Thymus (tissue), 11 donors: ENCODE data around the gene CYP11A1. TPM values are rescaled to one million over a fixed set of nuclear protein-coding genes. Genes with fewer than 3 reads are reported as not detected.

Source experiments
- DNase-seq, 9 donors: peaks; one replicate each; pipeline ENCODE4 v3.0.0-alpha.2; 2013; ENCODE audit warnings: low spot score in 9 of 9, low read depth in 6 of 9, missing footprints in 1 of 9
- H3K27ac ChIP-seq, 2 donors: one replicate each; pipeline ENCODE4 v1.5.1; 2013; ENCODE audit warnings: control low read depth in 1 of 2, low read depth in 1 of 2, low read length in 1 of 2, mild to moderate bottlenecking in 1 of 2, moderate library complexity in 1 of 2
- H3K27me3 ChIP-seq, 2 donors: one replicate each; pipeline ENCODE4 v1.5.1; 2013; ENCODE audit warnings: low read length in 1 of 2; ENCODE audit not compliant: control insufficient read depth in 2 of 2, insufficient read depth in 1 of 2
- H3K36me3 ChIP-seq, 2 donors: one replicate each; pipeline ENCODE4 v1.5.1; 2013; ENCODE audit warnings: low read length in 1 of 2, mild to moderate bottlenecking in 1 of 2, moderate library complexity in 1 of 2; ENCODE audit not compliant: control insufficient read depth in 2 of 2, insufficient read depth in 2 of 2
- H3K4me1 ChIP-seq, 2 donors: one replicate each; pipeline ENCODE4 v1.5.1; 2013; ENCODE audit warnings: low read length in 2 of 2; ENCODE audit not compliant: control insufficient read depth in 2 of 2, insufficient read depth in 2 of 2
- H3K4me3 ChIP-seq, 2 donors: one replicate each; pipeline ENCODE4 v1.5.1; 2013; ENCODE audit warnings: low read length in 2 of 2, control low read depth in 1 of 2, mild to moderate bottlenecking in 1 of 2
- H3K9me3 ChIP-seq, 2 donors: one replicate each; pipeline ENCODE4 v1.5.1; 2013; ENCODE audit warnings: low read length in 1 of 2, mild to moderate bottlenecking in 1 of 2; ENCODE audit not compliant: control insufficient read depth in 2 of 2, insufficient read depth in 1 of 2
- WGBS: extraction: QIAGEN DNeasy Blood & Tissue Kit; methylation state at CpG from one replicate; pipeline ENCODE4 v1.1.7; 2013; 5-methylcytosine and 5-hydroxymethylcytosine counted together
- polyA plus RNA-seq: library from polyadenylated mRNA; stranded (reverse); fragments of 200-250 nt; gene quantifications from one replicate; pipeline ENCODE4 v1.2.3, GENCODE V29; 2013
- total RNA-seq: library from RNA; stranded (reverse); fragments of 120-200 nt; gene quantifications from one replicate; pipeline ENCODE4 v1.2.4, GENCODE V29; 2013
- donor health status: healthy.

The CYP11A1 gene
- total and polyA plus RNA-seq, 2 donors = 0.66 to 1.0 TPM

GRCh38 chr15:74337146-74337545, 30.3 kb downstream of the CYP11A1 start:
- H3K27ac ChIP-seq = no peak overlapping the region
- peaks cover 0 to 12% of the 10 kb centered on the region in 2 donors for H3K9me3 ChIP-seq
- no peak for DNase-seq
- H3K4me1 ChIP-seq = no peaks in the 10 kb centered on the region
- 93% methylated on average over 5 of the region's 5 CpGs for WGBS
- H3K27me3 ChIP-seq = no peaks in the 10 kb centered on the region
- no peak overlapping the region for H3K4me3 ChIP-seq
- no peaks in the 10 kb centered on the region for H3K36me3 ChIP-seq

- no peak overlapping the region for H3K4me3 ChIP-seq
- H3K27ac ChIP-seq = no peak overlapping the region
- H3K27me3 ChIP-seq = no peaks in the 10 kb centered on the region
- H3K36me3 ChIP-seq = no peaks in the 10 kb centered on the region
- H3K4me1 ChIP-seq = no peaks in the 10 kb centered on the region
- peaks cover 0 to 12% of the 10 kb centered on the region in 2 donors for H3K9me3 ChIP-seq
- WGBS = 90% methylated on average over 9 of the region's 9 CpGs
- DNase-seq = no peak
Observed at GRCh38 chr15:74336061-74337005, 31.1 kb downstream of the CYP11A1 start.

GRCh38 chr15:74335396-74335795, 32.0 kb downstream of the CYP11A1 start:
- H3K4me1 ChIP-seq = no peaks in the 10 kb centered on the region
- H3K9me3 ChIP-seq = peaks cover 0 to 12% of the 10 kb centered on the region in 2 donors
- H3K27ac ChIP-seq = no peak overlapping the region
- H3K27me3 ChIP-seq = no peaks in the 10 kb centered on the region
- no peaks in the 10 kb centered on the region for H3K36me3 ChIP-seq
- 96% methylated on average over 8 of the region's 8 CpGs for WGBS
- DNase-seq = no peak
- no peak overlapping the region for H3K4me3 ChIP-seq

GRCh38 chr15:74334127-74334526, 33.3 kb downstream of the CYP11A1 start:
- Histone ChIP-seq H3K27ac (no peak overlapping the region), H3K4me1 (no peaks in the 10 kb centered on the region)
- 92% methylated on average over 1 of the region's 1 CpG for WGBS

GRCh38 chr15:74333662-74334061, 33.8 kb downstream of the CYP11A1 start:
- Histone ChIP-seq H3K27ac (no peak overlapping the region), H3K4me1 (peaks cover 0 to 2% of the 10 kb centered on the region in 2 donors), H3K36me3 (no peaks in the 10 kb centered on the region), H3K27me3 (no peaks in the 10 kb centered on the region), H3K9me3 (peaks cover 0 to 12% of the 10 kb centered on the region in 2 donors), H3K4me3 (no peak overlapping the region)
- DNase-seq = no peak
- 93% methylated on average over 5 of the region's 5 CpGs for WGBS

More at GRCh38 chr15:74334127-74334526, 33.3 kb downstream of the CYP11A1 start:
- Histone ChIP-seq H3K4me3 (no peak overlapping the region), H3K9me3 (peaks cover 0 to 12% of the 10 kb centered on the region in 2 donors), H3K36me3 (no peaks in the 10 kb centered on the region), H3K27me3 (no peaks in the 10 kb centered on the region)
- DNase-seq = no peak

- peaks cover 0 to 8% of the 10 kb centered on the region in 2 donors for H3K4me1 ChIP-seq
- 98% methylated on average over 5 of the region's 5 CpGs for WGBS
- peaks cover 0 to 12% of the 10 kb centered on the region in 2 donors for H3K9me3 ChIP-seq
- H3K4me3 ChIP-seq = no peak overlapping the region
- H3K36me3 ChIP-seq = no peaks in the 10 kb centered on the region
- DNase-seq = no peak
- H3K27ac ChIP-seq = no peak overlapping the region
- H3K27me3 ChIP-seq = no peaks in the 10 kb centered on the region
Observed at GRCh38 chr15:74333093-74333492, 34.4 kb downstream of the CYP11A1 start.

GRCh38 chr15:74332611-74333010, 34.8 kb downstream of the CYP11A1 start:
- WGBS = 94% methylated on average over 10 of the region's 10 CpGs
- no peaks in the 10 kb centered on the region for H3K36me3 ChIP-seq
- H3K4me1 ChIP-seq = peaks cover 0 to 12% of the 10 kb centered on the region in 2 donors
- no peak for DNase-seq
- no peak overlapping the region for H3K27ac ChIP-seq
- H3K27me3 ChIP-seq = no peaks in the 10 kb centered on the region
- H3K9me3 ChIP-seq = peaks cover 0 to 12% of the 10 kb centered on the region in 2 donors
- H3K4me3 ChIP-seq = no peak overlapping the region

- Histone ChIP-seq H3K4me1 (peaks cover 0 to 12% of the 10 kb centered on the region in 2 donors), H3K36me3 (no peaks in the 10 kb centered on the region), H3K27ac (no peak overlapping the region), H3K4me3 (no peak overlapping the region), H3K27me3 (no peaks in the 10 kb centered on the region), H3K9me3 (peaks cover 0 to 12% of the 10 kb centered on the region in 2 donors)
- WGBS = 96% methylated on average over 3 of the region's 3 CpGs
- DNase-seq = no peak
Observed at GRCh38 chr15:74332011-74332410, 35.4 kb downstream of the CYP11A1 start.

GRCh38 chr15:74330861-74331408, 36.5 kb downstream of the CYP11A1 start:
- Histone ChIP-seq H3K36me3 (no peaks in the 10 kb centered on the region), H3K27ac (no peak overlapping the region), H3K27me3 (no peaks in the 10 kb centered on the region), H3K4me3 (no peak overlapping the region), H3K4me1 (peaks cover 0 to 12% of the 10 kb centered on the region in 2 donors), H3K9me3 (peaks cover 0 to 12% of the 10 kb centered on the region in 2 donors)
- no peak for DNase-seq
- 95% methylated on average over 11 of the region's 11 CpGs for whole genome bisulfite sequencing
